Keratinocyte (primary cell): ENCODE results near the gene AFG3L2.

Experiments
- EZH2 ChIP-seq: IDR thresholded peaks from one replicate; pipeline ENCODE4 v1.6.1; 2012; ENCODE audit warnings: inconsistent platforms, mild to moderate bottlenecking, low read length, moderate library complexity
- TF ChIP-seq, protein P1 (sequence below), 3 experiments: IDR thresholded peaks in 1 of 3; conservative IDR thresholded peaks in 1 of 3; optimal IDR thresholded peaks in 1 of 3; 2 replicates in 2 of 3; 3 replicates in 1 of 3; pipeline versions ENCODE3 to v1.5.1; 2011; ENCODE audit warnings: low read length in 3 of 3, mild to moderate bottlenecking in 3 of 3, moderate library complexity in 2 of 3, control low read depth in 1 of 3, inconsistent platforms in 1 of 3; ENCODE audit not compliant: insufficient read depth in 2 of 3; ENCODE audit errors: extremely low read depth in 1 of 3

DNA sequence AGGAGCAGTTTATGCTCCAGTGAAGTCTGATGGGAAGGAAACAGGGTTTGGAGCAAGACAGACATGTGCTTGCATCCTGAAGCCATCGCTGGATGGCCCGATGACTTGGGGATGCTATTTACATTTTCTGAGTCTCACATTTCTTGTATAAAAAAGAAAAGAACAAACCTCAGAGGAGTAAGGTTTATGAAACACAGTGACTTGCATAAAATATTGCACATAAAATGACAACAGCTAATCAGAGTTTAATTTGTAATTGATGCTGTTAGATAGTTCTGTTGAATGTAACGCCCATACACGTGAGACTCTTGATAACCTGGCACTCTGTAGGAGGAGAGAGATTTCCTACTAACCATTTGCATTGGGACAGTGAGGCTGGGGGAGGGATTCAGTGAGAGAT, 47.2 kb upstream of the AFG3L2 start:
- TF ChIP-seq, protein P1, sequence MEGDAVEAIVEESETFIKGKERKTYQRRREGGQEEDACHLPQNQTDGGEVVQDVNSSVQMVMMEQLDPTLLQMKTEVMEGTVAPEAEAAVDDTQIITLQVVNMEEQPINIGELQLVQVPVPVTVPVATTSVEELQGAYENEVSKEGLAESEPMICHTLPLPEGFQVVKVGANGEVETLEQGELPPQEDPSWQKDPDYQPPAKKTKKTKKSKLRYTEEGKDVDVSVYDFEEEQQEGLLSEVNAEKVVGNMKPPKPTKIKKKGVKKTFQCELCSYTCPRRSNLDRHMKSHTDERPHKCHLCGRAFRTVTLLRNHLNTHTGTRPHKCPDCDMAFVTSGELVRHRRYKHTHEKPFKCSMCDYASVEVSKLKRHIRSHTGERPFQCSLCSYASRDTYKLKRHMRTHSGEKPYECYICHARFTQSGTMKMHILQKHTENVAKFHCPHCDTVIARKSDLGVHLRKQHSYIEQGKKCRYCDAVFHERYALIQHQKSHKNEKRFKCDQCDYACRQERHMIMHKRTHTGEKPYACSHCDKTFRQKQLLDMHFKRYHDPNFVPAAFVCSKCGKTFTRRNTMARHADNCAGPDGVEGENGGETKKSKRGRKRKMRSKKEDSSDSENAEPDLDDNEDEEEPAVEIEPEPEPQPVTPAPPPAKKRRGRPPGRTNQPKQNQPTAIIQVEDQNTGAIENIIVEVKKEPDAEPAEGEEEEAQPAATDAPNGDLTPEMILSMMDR (optimal IDR thresholded peaks at IDR 0.05 in 1 of 3, IDR thresholded peaks at IDR 0.05 in 1 of 3, conservative IDR thresholded peaks at IDR 0.05 in 1 of 3; ENCODE audit: extremely low read depth in 1 of 3, insufficient read depth in 2 of 3, low read length in 3 of 3): no peak
- no peak for TF ChIP-seq EZH2
